GM23248 (cell line): ENCODE data around the gene SELENOI. TPM values are rescaled to one million over a fixed set of nuclear protein-coding genes. Genes with fewer than 3 reads are reported as not detected.

ENCODE experiments used
- DNase-seq: peaks from one replicate; pipeline ENCODE4 v3.0.0-alpha.2; 2015
- H2AFZ ChIP-seq: fragments of 200-600 bp; sonication (generic); 2 replicates; pipeline ENCODE4 v1.6.1; 2016; ENCODE audit warnings: antibody characterized with exemption
- H3F3A ChIP-seq: fragments of 200-600 bp; sonication (generic); 2 replicates; pipeline ENCODE4 v1.6.1; 2016; ENCODE audit warnings: mild to moderate bottlenecking, antibody characterized with exemption, mixed run types; ENCODE audit not compliant: insufficient read depth
- H3K27ac ChIP-seq: fragments of 200-600 bp; sonication (generic); 2 replicates; pipeline ENCODE4 v1.5.1; 2016; ENCODE audit warnings: mild to moderate bottlenecking
- H3K27me3 ChIP-seq: fragments of 200-600 bp; sonication (generic); replicated peaks from 2 replicates; pipeline ENCODE4 v1.6.1; 2016; ENCODE audit warnings: mild to moderate bottlenecking; ENCODE audit not compliant: insufficient read depth
- H3K36me3 ChIP-seq: fragments of 200-600 bp; sonication (generic); 2 replicates; pipeline ENCODE4 v1.6.1; 2016; ENCODE audit warnings: low read depth, mild to moderate bottlenecking
- H3K4me1 ChIP-seq: fragments of 200-600 bp; sonication (generic); 2 replicates; pipeline ENCODE4 v1.6.1; 2016; ENCODE audit warnings: mild to moderate bottlenecking; ENCODE audit not compliant: insufficient read depth
- H3K4me2 ChIP-seq: fragments of 200-600 bp; sonication (generic); one replicate; pipeline ENCODE4 v1.6.1; 2016; ENCODE audit warnings: mild to moderate bottlenecking; ENCODE audit not compliant: unreplicated experiment
- H3K4me3 ChIP-seq: fragments of 200-600 bp; sonication (generic); 2 replicates; pipeline ENCODE4 v1.5.1; 2016; ENCODE audit warnings: mild to moderate bottlenecking
- H3K79me2 ChIP-seq: fragments of 200-600 bp; sonication (generic); 2 replicates; pipeline ENCODE4 v1.6.1; 2016; ENCODE audit warnings: mild to moderate bottlenecking; ENCODE audit not compliant: insufficient read depth
- H3K9ac ChIP-seq: fragments of 200-600 bp; sonication (generic); 2 replicates; pipeline ENCODE4 v1.6.1; 2016; ENCODE audit warnings: mild to moderate bottlenecking
- H3K9me2 ChIP-seq: fragments of 200-600 bp; sonication (generic); 2 replicates; pipeline ENCODE4 v1.6.1; 2016; ENCODE audit warnings: mixed run types, mild to moderate bottlenecking, moderate library complexity; ENCODE audit not compliant: insufficient read depth
- H3K9me3 ChIP-seq: fragments of 200-600 bp; sonication (generic); one replicate; pipeline ENCODE4 v1.6.1; 2017; ENCODE audit warnings: low read depth
- H4K20me1 ChIP-seq: fragments of 200-600 bp; sonication (generic); 2 replicates; pipeline ENCODE4 v1.6.0; 2016; ENCODE audit not compliant: insufficient read depth
- EZH2 ChIP-seq: fragments of 200-600 bp; sonication (generic); IDR thresholded peaks from 2 replicates; pipeline ENCODE4 v1.6.1; 2018; ENCODE audit warnings: antibody characterized with exemption, mild to moderate bottlenecking; ENCODE audit not compliant: insufficient read depth, poor library complexity, severe bottlenecking
- EZH2phosphoT487 ChIP-seq: fragments of 200-600 bp; sonication (generic); IDR thresholded peaks from 2 replicates; pipeline ENCODE4 v1.6.1; 2018; ENCODE audit warnings: antibody characterized with exemption, moderate library complexity, mild to moderate bottlenecking, low read depth; ENCODE audit not compliant: insufficient read depth
- WGBS, 2 experiments: methylation state at CpG; one replicate each; pipeline ENCODE4 v1.1.6; 2015 to 2017; ENCODE audit warnings: low lambda C conversion rate in 2 of 2, low coverage in 1 of 2; ENCODE audit errors: missing lambda C conversion rate in 2 of 2; 5-methylcytosine and 5-hydroxymethylcytosine counted together
- in situ Hi-C: fragments of 300-500 bp; cut with MboI; formaldehyde crosslinking; loops from 2 replicates; pipeline ENCODE4 v1.15.0; 2020
- polyA plus RNA-seq: library from polyadenylated mRNA; unstranded; fragments of >200 nt; fragmentation: Nextera tagmentation; extraction: Ambion mirVana; gene quantifications from 2 replicates; pipeline ENCODE4 v1.2.1, GENCODE V29; 2016
- total RNA-seq: library from RNA; depleted of rRNA; stranded (reverse); fragments of >200 nt; shearing (Covaris generic); gene quantifications from 2 replicates; pipeline ENCODE4 v1.2.3, GENCODE V29; 2014

Gene SELENOI
- total and polyA plus RNA-seq, 2 experiments from 2014 or later, result 3.6 to 19.8 TPM

DNA sequence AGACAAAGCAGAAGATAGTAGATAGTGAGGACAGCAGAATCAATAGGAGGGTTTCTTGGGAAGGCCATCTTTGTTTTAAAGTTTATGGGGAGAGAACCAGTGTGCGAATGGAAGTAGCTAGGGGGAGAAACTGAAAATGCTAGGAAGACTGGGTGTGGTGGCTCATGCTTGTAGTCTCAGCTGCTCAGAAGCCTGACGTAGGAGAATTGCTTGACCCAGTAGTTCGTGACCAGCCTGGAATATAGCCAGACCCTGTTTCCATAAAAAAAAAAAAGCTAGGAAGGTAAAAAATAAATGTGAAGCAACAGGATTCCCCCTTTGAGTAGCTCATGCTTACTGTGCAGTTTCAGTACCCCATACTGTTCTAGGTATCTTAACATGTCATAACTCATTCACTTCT is 36.6 kb downstream of the SELENOI start:
- WGBS, 2 experiments, result 98 to 99% methylated on average over 3 of the region's 3 CpGs
- DNase-seq, result no peak
- no peaks in the 10 kb centered on the region for H3K4me1 ChIP-seq

DNA sequence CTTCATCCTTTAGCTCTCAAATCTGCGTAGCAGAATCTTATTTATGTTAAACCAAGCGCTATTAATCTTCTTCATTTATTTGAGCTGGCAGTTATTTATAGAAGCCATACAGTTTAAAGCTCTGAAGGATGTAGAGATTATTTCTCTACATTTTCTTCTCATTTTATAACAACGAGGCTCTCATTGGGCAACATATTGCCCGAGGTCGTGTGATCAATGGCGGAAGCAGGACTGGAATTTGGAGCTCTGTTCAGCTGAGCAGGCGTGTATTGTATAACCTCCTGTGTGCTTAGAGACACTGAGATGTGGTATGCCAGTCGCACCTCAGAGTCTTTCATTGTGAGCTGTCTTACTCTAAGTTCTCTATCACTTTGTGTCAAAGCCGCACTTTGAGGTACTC is 38.2 kb downstream of the SELENOI start:
- Histone ChIP-seq H3K4me3 (no peak overlapping the region), H3K4me2 (no peak overlapping the region), H3K4me1 (no peaks in the 10 kb centered on the region), H3K27ac (no peak overlapping the region), H3K9me2 (no peaks in the 10 kb centered on the region), H2AFZ (no peak overlapping the region), H4K20me1 (no peaks in the 10 kb centered on the region), H3F3A (no peaks in the 10 kb centered on the region), H3K79me2 (no peaks in the 10 kb centered on the region), H3K9ac (no peak overlapping the region), H3K27me3 (no peaks in the 10 kb centered on the region), H3K36me3 (peaks cover 33% of the 10 kb centered on the region), H3K9me3 (no peaks in the 10 kb centered on the region)
- in situ Hi-C loops, result no loop called here
- DNase-seq, result no peak
- TF ChIP-seq EZH2, result no peak
- no peak for TF ChIP-seq EZH2phosphoT487
- 92% methylated on average over 9 of the region's 9 CpGs for WGBS, 2 experiments

More for the DNA sequence above, 36.6 kb downstream of the SELENOI start:
- H3K9ac ChIP-seq, result no peak overlapping the region
- H3K9me3 ChIP-seq, result no peaks in the 10 kb centered on the region
- no peak overlapping the region for H2AFZ ChIP-seq
- H3K4me2 ChIP-seq, result no peak overlapping the region
- no peak overlapping the region for H3K27ac ChIP-seq
- no peaks in the 10 kb centered on the region for H3K27me3 ChIP-seq
- H3F3A ChIP-seq, result no peaks in the 10 kb centered on the region
- H3K9me2 ChIP-seq, result no peaks in the 10 kb centered on the region
- in situ Hi-C loops, result no loop called here
- no peak for TF ChIP-seq EZH2phosphoT487
- no peak for TF ChIP-seq EZH2
- no peaks in the 10 kb centered on the region for H4K20me1 ChIP-seq
- peaks cover 27% of the 10 kb centered on the region for H3K36me3 ChIP-seq
- H3K4me3 ChIP-seq, result no peak overlapping the region
- no peaks in the 10 kb centered on the region for H3K79me2 ChIP-seq

DNA sequence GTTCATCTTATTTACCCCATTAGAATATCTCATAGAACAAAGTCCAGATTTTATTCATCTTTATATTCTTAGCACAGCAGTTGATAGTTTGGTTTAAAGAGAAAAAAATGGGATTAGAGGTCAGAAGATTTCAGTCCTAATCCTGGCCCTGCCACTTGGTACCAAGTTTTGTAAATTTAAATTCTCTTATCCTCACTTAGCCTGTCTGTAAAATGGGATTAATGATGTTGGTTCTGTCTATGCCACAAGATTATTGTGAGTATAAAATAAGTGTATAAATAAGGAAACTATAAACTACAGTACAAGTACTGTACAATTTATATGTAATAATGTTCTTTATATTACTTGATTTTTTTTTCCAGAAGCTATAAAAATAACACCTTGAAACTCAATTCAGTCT is 38.7 kb downstream of the SELENOI start:
- Histone ChIP-seq H3K4me1 (no peaks in the 10 kb centered on the region), H3K27ac (no peak overlapping the region), H3K9me3 (no peaks in the 10 kb centered on the region), H3K4me2 (no peak overlapping the region), H4K20me1 (no peaks in the 10 kb centered on the region), H3K36me3 (peaks cover 37% of the 10 kb centered on the region), H3F3A (no peaks in the 10 kb centered on the region), H3K9me2 (no peaks in the 10 kb centered on the region), H3K27me3 (no peaks in the 10 kb centered on the region), H3K4me3 (no peak overlapping the region), H3K79me2 (no peaks in the 10 kb centered on the region), H3K9ac (no peak overlapping the region), H2AFZ (no peak overlapping the region)
- in situ Hi-C loops, result no loop called here
- DNase-seq, result no peak
- TF ChIP-seq EZH2, result no peak
- no peak for TF ChIP-seq EZH2phosphoT487

DNA sequence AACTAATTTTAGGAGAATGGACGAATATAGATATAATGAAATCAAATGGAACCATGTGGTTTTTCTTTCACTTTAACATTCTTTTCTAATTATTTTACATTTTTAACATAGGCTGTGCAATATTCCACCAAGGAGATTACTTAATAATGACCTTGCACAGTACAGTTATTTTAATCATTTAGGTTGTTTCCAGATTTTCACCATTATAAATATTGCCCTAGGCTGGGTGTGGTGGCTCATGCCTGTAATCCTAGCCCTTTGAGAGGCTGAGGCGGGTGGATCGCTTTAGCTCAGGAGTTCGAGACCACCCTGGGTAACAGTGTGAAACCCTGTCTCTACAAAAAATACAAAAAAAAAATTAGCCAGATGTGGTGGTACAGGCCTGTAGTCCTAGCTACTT is 41.2 kb downstream of the SELENOI start:
- Histone ChIP-seq H4K20me1 (no peaks in the 10 kb centered on the region), H3K9me2 (no peaks in the 10 kb centered on the region), H3K4me3 (no peak overlapping the region), H3K79me2 (no peaks in the 10 kb centered on the region), H3K4me2 (no peak overlapping the region), H3K27ac (no peak overlapping the region), H3K36me3 (peaks cover 41% of the 10 kb centered on the region), H3K9ac (no peak overlapping the region), H3K9me3 (no peaks in the 10 kb centered on the region), H3K27me3 (no peaks in the 10 kb centered on the region), H2AFZ (no peak overlapping the region), H3F3A (no peaks in the 10 kb centered on the region), H3K4me1 (no peaks in the 10 kb centered on the region)
- in situ Hi-C loops, result no loop called here
- TF ChIP-seq EZH2 (no peak), EZH2phosphoT487 (no peak)
- DNase-seq, result no peak
- 86 to 87% methylated on average over 4 of the region's 4 CpGs for WGBS, 2 experiments

DNA sequence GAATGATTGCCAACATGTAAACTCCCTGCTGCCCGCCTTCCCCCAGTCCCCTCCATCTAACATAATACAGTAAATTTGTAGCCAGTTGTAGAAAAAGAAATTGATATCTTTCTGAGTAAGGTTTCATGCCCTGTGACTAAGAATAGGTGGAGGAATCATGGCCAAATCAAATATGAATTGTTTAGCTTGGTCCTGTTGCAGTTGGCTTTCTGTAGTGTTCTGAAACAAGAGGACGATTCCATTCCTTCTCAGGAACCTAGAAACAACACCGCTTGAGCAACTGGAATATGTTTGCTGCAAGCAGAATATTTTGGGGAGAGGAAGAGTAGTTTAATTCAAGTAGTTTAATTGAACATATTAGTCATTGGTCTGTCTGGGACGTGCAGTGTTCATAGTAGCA is 48.8 kb downstream of the SELENOI start:
- Histone ChIP-seq H3K27me3 (no peaks in the 10 kb centered on the region), H3F3A (0 out of 2 replicates have a peak, but pooled peaks cover 8% of the 10 kb centered on the region), H3K36me3 (peaks cover 10% of the 10 kb centered on the region), H4K20me1 (no peaks in the 10 kb centered on the region), H3K9me3 (no peaks in the 10 kb centered on the region), H3K4me1 (no peaks in the 10 kb centered on the region), H2AFZ (no peak overlapping the region), H3K4me3 (no peak overlapping the region), H3K27ac (no peak overlapping the region), H3K9me2 (no peaks in the 10 kb centered on the region), H3K4me2 (no peak overlapping the region), H3K79me2 (no peaks in the 10 kb centered on the region), H3K9ac (no peak overlapping the region)
- TF ChIP-seq EZH2 (no peak), EZH2phosphoT487 (no peak)
- no peak for DNase-seq
- 90 to 96% methylated on average over 4 of the region's 4 CpGs for WGBS, 2 experiments
- in situ Hi-C loops, result no loop called here
